Epithelial cell of proximal tubule (primary cell): ENCODE data around the gene RARB. TPM values are rescaled to one million over a fixed set of nuclear protein-coding genes. Genes with fewer than 3 reads are reported as not detected.

Experiments used
- DNase-seq: peaks from one replicate; pipeline ENCODE4 v3.0.0-alpha.2; 2011; ENCODE audit warnings: low read depth
- H3K4me3 ChIP-seq: 2 replicates; pipeline ENCODE4 v1.5.1; 2011; ENCODE audit warnings: low read depth, mild to moderate bottlenecking, low read length
- CTCF ChIP-seq: conservative IDR thresholded peaks from 2 replicates; pipeline ENCODE4 v1.5.1; 2012; ENCODE audit warnings: low read depth, mild to moderate bottlenecking, low read length
- total RNA-seq: library from RNA; depleted of rRNA; stranded (reverse); fragments of >200 nt; gene quantifications from 2 replicates; pipeline ENCODE4 v1.2.3, GENCODE V29; 2015

RARB gene
- total RNA-seq, 1 donor from 2014 or later: 4.6 TPM

DNA sequence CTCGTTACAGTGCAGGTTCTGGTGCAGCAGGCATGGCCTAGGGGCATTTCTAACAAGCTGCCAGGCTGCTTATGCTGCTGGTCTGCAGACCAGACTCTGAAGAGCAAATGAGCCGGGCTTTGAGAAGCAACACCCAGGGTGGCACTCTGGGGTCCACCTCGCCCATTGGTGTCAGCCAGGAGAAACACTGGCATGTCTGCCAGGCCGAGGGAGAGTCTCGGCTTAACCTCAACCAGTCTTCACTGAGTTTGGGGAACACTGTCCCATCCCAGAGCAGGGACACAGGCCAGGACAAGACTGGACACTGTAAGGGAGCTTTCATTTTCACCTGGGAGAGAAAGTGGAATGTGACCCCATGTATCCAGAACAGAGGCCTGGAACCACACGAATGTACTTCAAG lies 143.2 kb downstream of the RARB start:
- TF ChIP-seq CTCF: no peak
- DNase-seq: no peak
- H3K4me3 ChIP-seq: no peak overlapping the region

- no peak overlapping the region for H3K4me3 ChIP-seq
- TF ChIP-seq CTCF: no peak
- DNase-seq: no peak
These were observed 144.3 kb downstream of the RARB start for GRCh38 chr3:25572336-25572735.

DNA sequence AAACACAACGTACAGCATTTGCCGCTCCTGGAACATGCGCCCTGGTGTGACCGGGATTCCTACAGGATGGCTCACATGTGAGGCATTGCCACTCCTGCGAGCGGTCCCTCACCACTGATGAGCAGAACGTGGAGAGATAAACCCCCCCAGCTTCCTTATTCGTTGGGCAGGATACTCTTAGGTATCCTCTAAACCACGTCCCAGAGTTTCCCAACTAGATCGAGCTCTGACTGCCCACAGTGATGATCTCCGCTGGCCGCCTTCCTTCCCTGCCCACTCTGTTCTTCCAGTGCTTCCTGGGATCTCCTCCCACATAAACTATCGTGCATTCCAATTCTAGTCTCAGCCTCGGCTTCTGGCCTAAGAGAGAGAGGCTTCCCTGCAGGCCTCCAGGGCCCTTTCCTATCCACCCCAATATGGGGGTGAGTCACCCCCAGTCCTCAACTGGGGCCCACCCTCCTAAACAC lies 144.9 kb downstream of the RARB start:
- no peak for DNase-seq
- no peak for TF ChIP-seq CTCF
- no peak overlapping the region for H3K4me3 ChIP-seq

DNA sequence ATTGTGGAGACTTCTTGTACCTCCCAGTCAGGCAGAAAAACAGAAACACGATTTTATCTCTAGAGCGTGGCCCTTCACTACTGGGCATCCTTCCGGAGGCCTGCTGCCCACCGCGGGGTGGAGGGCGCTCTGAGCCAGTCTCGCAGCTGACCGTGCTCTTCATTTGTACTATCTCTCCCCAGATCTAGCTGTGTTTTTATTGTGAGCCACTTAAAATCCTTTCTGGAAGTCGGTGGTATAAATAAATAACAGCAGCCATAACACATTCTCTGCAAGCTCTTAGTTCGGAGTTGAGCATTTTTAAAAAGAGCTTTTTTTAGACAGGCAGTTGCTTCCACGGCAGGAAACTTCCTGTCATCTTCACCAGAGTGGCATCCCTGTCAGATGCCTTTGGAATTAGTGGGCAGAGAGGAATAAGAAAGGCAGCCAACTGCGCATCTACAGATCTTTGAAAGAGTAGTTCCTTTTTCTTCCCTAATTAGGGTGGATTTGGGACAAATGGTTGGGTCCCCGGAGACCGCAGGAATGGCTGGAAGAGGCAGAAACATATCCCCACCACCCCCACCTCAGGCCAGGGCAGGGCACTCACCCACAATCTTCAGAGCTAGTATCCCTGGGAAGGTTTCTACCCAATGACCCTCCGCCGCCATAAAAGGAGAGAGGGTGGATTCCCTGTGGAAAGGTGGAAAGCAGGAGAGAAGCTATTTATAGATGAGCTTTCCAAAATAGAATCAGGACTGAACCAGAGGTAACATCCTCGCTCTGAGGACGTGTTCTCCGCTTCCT lies 145.5 kb downstream of the RARB start:
- DNase-seq: no peak
- TF ChIP-seq CTCF: no peak
- no peak overlapping the region for H3K4me3 ChIP-seq

GRCh38 chr3:25574172-25574765 lies 146.2 kb downstream of the RARB start:
- TF ChIP-seq CTCF: no peak
- DNase-seq: no peak
- no peak overlapping the region for H3K4me3 ChIP-seq

DNA sequence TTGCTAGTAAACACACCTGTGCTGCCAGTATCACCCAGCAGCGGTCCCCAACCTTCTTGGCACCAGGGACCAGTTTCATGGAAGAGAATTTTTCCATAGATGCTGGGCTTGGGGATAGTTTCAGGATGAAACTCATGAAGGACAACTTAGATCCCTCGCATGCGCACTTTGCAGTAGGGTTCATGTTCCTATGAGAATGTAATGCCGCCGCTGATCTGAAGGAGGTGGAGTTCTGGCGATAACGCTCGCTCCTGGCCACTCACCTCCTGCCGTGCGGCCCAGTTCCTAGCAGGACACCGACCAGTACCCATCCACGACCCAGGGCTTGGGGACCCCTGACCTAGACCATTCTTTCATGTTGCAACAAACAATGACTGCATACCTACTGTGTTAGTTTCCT lies 146.9 kb downstream of the RARB start:
- H3K4me3 ChIP-seq: no peak overlapping the region
- DNase-seq: no peak
- no peak for TF ChIP-seq CTCF
